Aorta (tissue), 5 donors: ENCODE data around the gene TAC1. TPM values are rescaled to one million over a fixed set of nuclear protein-coding genes. Genes with fewer than 3 reads are reported as not detected.

ENCODE experiments used
- ATAC-seq: fragments of 200-7000 bp; cut with Tn5 transposase; one replicate; pipeline ENCODE4 v1.9.1; 2022; ENCODE audit warnings: moderate library complexity; ENCODE audit not compliant: low FRiP score
- DNase-seq, 2 donors: peaks; one replicate each; pipeline ENCODE4 v3.0.0-alpha.2; 2020
- H3K27ac ChIP-seq, 2 donors: one replicate each; pipeline ENCODE4 v1.5.1; 2013; ENCODE audit warnings: low read length in 2 of 2, mild to moderate bottlenecking in 2 of 2, moderate library complexity in 2 of 2, control low read depth in 1 of 2, inconsistent platforms in 1 of 2, low read depth in 1 of 2
- H3K27me3 ChIP-seq, 2 donors: one replicate each; pipeline ENCODE4 v1.6.1; 2013; ENCODE audit warnings: control low read depth in 1 of 2, low read length in 1 of 2, mild to moderate bottlenecking in 1 of 2, moderate library complexity in 1 of 2; ENCODE audit not compliant: insufficient read depth in 2 of 2, control insufficient read depth in 1 of 2
- H3K36me3 ChIP-seq, 2 donors: one replicate each; pipeline ENCODE4 v1.6.1; 2013; ENCODE audit warnings: control low read depth in 1 of 2, low read length in 1 of 2, mild to moderate bottlenecking in 1 of 2; ENCODE audit not compliant: insufficient read depth in 2 of 2, control insufficient read depth in 1 of 2
- H3K4me1 ChIP-seq, 2 donors: one replicate each; pipeline ENCODE4 v1.6.1; 2013; ENCODE audit warnings: low read length in 2 of 2, control low read depth in 1 of 2, mild to moderate bottlenecking in 1 of 2, moderate library complexity in 1 of 2; ENCODE audit not compliant: insufficient read depth in 2 of 2, control insufficient read depth in 1 of 2
- H3K4me3 ChIP-seq, 2 donors: one replicate each; pipeline ENCODE4 v1.5.1; 2013; ENCODE audit warnings: low read length in 2 of 2, control low read depth in 1 of 2, mild to moderate bottlenecking in 1 of 2
- H3K9me3 ChIP-seq: one replicate; pipeline ENCODE4 v1.6.1; 2013; ENCODE audit warnings: mild to moderate bottlenecking, low read length; ENCODE audit not compliant: control insufficient read depth
- WGBS, 2 donors: extraction: QIAGEN DNeasy Blood & Tissue Kit; methylation state at CpG; one replicate each; pipeline ENCODE4 v1.1.7; 2013; 5-methylcytosine and 5-hydroxymethylcytosine counted together
- intact Hi-C, 2 donors: fragments of 100-400 bp; cut with DNase I; formaldehyde crosslinking; loops; one replicate each; pipeline versions ENCODE4 v1.14.2 to v1.15.0; 2022
- long read RNA-seq, 2 donors: library from polyadenylated mRNA; unstranded; transcript quantifications; one replicate each; pipeline ENCODE4 v2.0.0, GENCODE V29; 2020 to 2021
- polyA plus RNA-seq, 2 donors: library from polyadenylated mRNA; stranded (reverse); fragments of 200-250 nt; gene quantifications; one replicate each; pipeline ENCODE4 v1.2.3, GENCODE V29; 2013
- total RNA-seq, 2 donors: library from RNA; stranded (reverse); fragmentation: NEBNext Ultra II Directional; extraction: Animal tissue kit (Norgen Biotek cat#: 25700); gene quantifications; one replicate each; pipeline ENCODE4 v1.2.1, GENCODE V29; 2021
- donor health status: healthy with polysubstance abuse.
- donor health status: Bipolar disorder and iron deficiency.
- donor health status: DM: no; HTN: no; CAD: no.
- donor health status: DM: no; HTN: no; CAD: no.
- donor health status: DM: yes; HTN: yes; CAD: no.

Gene TAC1, protein sequence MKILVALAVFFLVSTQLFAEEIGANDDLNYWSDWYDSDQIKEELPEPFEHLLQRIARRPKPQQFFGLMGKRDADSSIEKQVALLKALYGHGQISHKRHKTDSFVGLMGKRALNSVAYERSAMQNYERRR
- 1 to 10 TPM in 1 of 2 donors, not detected in 1; 1.2 TPM for total RNA-seq
- 1 to 10 TPM in 1 of 2 donors, not detected in 1; 1.0 TPM for polyA plus RNA-seq
- long read RNA-seq, donor 1: 0 reads
- long read RNA-seq, donor 2: 0 reads

DNA sequence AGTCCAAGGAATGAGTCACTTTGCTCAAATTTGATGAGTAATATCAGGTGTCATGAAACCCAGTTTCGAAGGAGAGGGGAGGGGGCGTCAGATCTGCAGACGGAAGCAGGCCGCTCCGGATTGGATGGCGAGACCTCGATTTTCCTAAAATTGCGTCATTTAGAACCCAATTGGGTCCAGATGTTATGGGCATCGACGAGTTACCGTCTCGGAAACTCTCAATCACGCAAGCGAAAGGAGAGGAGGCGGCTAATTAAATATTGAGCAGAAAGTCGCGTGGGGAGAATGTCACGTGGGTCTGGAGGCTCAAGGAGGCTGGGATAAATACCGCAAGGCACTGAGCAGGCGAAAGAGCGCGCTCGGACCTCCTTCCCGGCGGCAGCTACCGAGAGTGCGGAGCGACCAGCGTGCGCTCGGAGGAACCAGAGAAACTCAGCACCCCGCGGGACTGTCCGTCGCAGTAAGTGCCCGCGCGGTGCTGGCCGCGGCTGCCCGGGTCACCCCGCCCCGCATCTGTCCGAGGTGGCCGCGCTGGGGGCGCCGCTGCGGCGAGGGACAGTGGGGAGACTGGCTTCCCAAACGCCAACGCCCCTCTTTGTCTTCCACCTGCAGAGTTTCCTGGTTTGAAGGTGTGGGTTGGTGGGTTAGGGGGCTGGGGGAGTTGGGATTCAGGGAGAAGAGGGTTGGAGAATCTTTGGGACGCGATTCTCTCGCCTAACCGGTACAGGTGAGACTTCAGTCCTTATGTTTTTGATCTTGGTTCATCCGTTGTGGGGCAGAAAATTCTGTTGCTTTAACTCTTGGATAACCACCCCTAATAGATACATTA lies at the start of gene TAC1:
Gene TAC1 (plus strand): TSS at position 351 of the 829 bp plus-strand sequence. CDS start 527 bp downstream, outside the sequence.
- WGBS, 2 donors: 1 to 2% methylated on average over 57 of the region's 57 CpGs
- H3K36me3 ChIP-seq: no peaks in the 10 kb centered on the region
- peak in 1 of 2 donors; percentile 43 for DNase-seq
- no peak within 1 kb of the TSS for H3K27ac ChIP-seq
- no peaks in the 10 kb centered on the region for H3K9me3 ChIP-seq
- H3K27me3 ChIP-seq: no peaks in the 10 kb centered on the region
- intact Hi-C loops: loop anchor here in 1 of 2 donors (2.0 kb wide), 1 partner anchor 53 kb away; no protein-coding TSS in a partner anchor
- peak; percentile 49 for ATAC-seq
- H3K4me3 ChIP-seq: peak within 1 kb of the TSS; percentile 11
- H3K4me1 ChIP-seq: no peaks in the 10 kb centered on the region

DNA sequence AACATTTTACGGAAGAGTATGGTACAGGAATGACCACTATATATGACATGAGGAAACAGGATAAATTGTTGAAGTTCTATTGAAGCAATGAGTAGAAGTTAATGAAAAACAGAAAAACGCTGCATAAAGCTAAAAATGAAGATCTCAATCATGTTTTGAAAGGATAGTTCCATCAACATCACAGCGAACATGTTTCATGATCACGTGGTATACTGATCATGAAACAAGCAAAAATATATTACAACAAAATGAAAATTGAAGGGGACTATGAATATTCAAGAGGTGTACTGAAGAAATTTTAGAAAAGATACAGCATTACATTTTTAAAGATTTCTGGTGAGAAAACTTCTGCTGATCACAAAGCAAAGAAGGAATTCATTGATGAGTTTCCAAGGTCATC lies 45.9 kb upstream of the TAC1 start:
- ATAC-seq (no peak), DNase-seq (no peak)
- intact Hi-C loops: no loop called here
- no peaks in the 10 kb centered on the region for H3K9me3 ChIP-seq
- H3K36me3 ChIP-seq: no peaks in the 10 kb centered on the region
- H3K4me1 ChIP-seq: no peaks in the 10 kb centered on the region
- no peak overlapping the region for H3K4me3 ChIP-seq
- 75 to 76% methylated on average over 4 of the region's 4 CpGs for WGBS, 2 donors
- no peaks in the 10 kb centered on the region for H3K27me3 ChIP-seq
- H3K27ac ChIP-seq: no peak overlapping the region

DNA sequence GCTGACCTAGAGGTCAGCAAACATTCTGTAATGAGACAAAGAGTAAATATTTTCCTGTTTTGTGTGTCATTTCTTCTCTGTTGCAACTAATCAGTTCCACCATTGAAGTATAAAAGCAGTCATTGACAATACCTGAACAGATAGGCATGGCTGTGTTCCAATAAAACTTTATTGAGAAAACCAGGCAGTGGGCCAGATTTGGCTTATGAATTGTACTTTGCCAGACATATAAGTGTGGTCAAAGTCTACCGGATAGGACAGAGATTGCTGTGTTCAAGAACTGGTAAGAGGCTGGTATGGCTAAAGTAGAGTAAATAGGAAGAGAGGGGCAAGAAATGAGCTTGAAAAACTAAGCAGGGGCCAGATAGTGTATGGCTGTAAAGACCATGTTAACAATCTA lies 38.3 kb upstream of the TAC1 start:
- H3K27me3 ChIP-seq: no peaks in the 10 kb centered on the region
- H3K36me3 ChIP-seq: no peaks in the 10 kb centered on the region
- no peaks in the 10 kb centered on the region for H3K9me3 ChIP-seq
- DNase-seq (no peak), ATAC-seq (no peak)
- intact Hi-C loops: no loop called here
- H3K4me3 ChIP-seq: no peak overlapping the region
- H3K4me1 ChIP-seq: no peaks in the 10 kb centered on the region
- no peak overlapping the region for H3K27ac ChIP-seq
- WGBS, 2 donors: 79 to 85% methylated on average over 1 of the region's 1 CpG

DNA sequence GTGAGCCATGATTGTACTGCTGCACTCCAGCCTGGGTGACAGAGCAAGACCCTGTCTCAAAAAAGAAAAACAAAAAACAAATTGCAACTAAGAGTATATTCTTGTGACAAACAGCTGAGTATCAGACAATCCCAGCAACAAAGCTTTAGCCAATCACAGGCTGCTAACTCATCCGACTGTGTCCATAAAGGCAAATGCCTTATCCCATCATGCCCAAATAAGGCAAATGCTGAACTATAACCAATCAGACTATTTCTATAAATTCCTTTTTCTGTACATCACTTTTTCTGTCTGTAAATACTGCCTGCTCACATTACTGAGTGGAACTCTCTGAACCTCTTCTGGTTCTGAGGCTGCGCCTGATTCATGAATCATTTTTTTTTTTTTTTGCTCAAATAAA lies 37.5 kb upstream of the TAC1 start:
- H3K4me3 ChIP-seq: no peak overlapping the region
- no peaks in the 10 kb centered on the region for H3K9me3 ChIP-seq
- 78 to 80% methylated on average over 2 of the region's 2 CpGs for WGBS, 2 donors
- H3K27me3 ChIP-seq: no peaks in the 10 kb centered on the region
- H3K27ac ChIP-seq: no peak overlapping the region
- ATAC-seq (no peak), DNase-seq (no peak)
- H3K4me1 ChIP-seq: no peaks in the 10 kb centered on the region
- no peaks in the 10 kb centered on the region for H3K36me3 ChIP-seq
- intact Hi-C loops: no loop called here

DNA sequence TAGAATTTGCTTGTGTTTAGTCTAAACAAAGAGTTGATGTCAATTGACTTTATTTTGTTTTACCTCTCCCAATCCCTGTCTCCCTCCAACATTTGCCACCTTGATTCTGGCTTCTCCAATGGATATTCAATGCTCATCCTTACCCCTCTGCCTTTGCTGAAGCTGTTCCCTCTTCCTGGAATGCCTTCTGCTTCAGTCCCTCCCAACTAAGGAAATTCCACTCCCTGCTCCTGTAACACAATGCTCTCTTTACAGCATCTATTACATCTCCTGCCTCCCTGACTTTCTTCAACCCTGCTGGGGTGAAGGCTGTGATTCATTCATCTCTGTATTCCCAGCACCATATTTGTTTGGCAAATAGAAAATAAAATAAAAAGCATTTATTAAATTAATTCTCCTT lies 34.5 kb upstream of the TAC1 start:
- no peak for ATAC-seq
- no peak for DNase-seq
- Histone ChIP-seq H3K27me3 (no peaks in the 10 kb centered on the region), H3K27ac (no peak overlapping the region), H3K4me1 (no peaks in the 10 kb centered on the region), H3K9me3 (no peaks in the 10 kb centered on the region), H3K36me3 (no peaks in the 10 kb centered on the region), H3K4me3 (no peak overlapping the region)
- intact Hi-C loops: no loop called here

DNA sequence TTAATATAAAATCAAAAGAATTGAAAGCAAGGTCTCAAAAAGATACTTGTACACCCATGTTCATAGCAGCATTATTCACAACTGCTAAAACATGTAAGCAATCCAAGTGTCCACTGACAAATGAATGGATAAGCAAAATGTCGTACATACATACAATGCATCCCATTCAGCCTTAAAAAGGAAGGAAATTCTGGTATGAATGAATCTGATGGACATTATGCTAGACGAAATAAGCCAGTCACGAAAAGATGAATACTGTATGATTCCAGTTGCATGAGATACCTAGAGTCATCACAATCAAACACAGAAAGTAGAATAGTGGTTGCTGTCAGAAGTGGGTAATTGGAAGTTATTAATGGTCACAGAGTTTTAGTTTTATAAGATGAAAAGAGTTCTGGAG lies 9.5 kb upstream of the TAC1 start:
- Histone ChIP-seq H3K4me1 (no peaks in the 10 kb centered on the region), H3K4me3 (no peak overlapping the region), H3K36me3 (no peaks in the 10 kb centered on the region), H3K27ac (no peak overlapping the region), H3K9me3 (no peaks in the 10 kb centered on the region), H3K27me3 (no peaks in the 10 kb centered on the region)
- intact Hi-C loops: no loop called here
- 79 to 80% methylated on average over 3 of the region's 3 CpGs for WGBS, 2 donors
- DNase-seq: no peak
- ATAC-seq: no peak

DNA sequence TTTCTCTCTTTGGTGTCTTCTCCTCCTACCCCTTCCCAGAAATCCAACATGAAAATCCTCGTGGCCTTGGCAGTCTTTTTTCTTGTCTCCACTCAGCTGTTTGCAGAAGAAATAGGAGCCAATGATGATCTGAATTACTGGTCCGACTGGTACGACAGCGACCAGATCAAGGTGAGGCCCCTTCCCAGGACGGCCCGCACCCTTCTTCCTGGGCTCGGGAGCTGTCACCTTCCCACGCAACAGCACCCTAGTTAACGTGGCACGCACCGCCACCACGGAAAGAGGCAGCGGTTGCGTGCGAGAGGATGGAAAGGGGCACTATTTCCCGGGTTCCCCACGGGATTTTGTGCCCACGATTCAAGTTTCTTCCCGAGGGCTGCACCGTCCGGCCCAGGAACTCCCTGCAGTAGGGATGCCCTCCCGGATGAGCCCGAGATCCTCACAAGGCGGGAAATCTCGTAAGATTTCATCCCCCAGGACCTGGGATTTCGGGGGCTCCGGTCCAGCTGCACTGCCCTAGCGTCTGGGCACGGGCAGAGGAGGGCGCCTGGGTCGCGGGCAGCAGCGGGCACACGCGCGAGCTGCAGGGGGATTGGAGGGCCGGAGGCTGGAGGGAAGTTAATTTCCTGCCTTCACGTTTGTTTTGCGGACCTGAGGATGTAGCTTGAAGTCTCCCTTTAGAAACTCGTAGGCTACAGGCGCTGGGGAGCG lies 834 bp downstream of the TAC1 start:
- H3K4me1 ChIP-seq: no peaks in the 10 kb centered on the region
- no peak overlapping the region for H3K4me3 ChIP-seq
- no peaks in the 10 kb centered on the region for H3K9me3 ChIP-seq
- WGBS, 2 donors: 2% methylated on average over 42 of the region's 42 CpGs
- DNase-seq (peak; percentile 17 to 63), ATAC-seq (peak; percentile 19)
- H3K36me3 ChIP-seq: no peaks in the 10 kb centered on the region
- intact Hi-C loops: no loop called here
- no peak overlapping the region for H3K27ac ChIP-seq
- no peaks in the 10 kb centered on the region for H3K27me3 ChIP-seq

DNA sequence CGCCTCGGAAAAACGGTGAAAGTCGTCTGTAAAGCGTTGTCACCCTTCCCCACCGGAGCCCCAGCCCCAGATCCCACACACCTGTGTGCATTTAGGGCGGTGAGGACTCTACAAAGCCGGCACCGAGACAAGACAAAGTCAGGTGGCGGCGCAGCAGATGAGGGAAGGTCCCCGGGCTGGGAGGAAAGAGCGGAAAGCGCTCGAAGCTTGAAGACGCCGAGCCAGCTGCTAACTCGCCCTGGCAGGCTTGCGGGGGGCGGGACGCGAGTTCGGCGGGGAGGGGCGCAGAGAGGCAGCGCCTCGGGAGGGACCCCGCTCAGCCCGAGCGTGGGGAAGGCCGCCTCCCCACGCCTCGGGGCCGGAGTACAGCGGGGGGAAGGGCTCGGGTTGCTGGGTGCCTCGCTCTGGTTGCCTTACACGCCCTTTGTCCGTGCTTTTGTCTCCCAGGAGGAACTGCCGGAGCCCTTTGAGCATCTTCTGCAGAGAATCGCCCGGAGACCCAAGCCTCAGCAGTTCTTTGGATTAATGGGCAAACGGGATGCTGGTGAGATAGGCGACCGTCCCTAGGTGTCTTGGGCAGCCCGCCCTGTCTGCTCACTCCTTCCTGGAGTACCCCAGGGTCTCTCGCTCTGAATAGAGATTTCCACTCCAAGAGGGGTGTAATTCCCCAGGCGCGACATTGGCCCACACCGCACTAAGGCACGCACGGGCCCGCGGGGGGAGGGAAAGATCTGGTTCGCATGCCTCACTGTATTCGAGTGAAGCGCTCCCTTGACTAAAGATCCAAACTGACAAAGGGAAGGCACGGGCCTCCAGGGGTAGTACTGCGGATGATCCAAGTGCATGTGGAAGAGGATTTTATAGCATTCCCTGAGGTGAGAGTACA lies 1.6 kb downstream of the TAC1 start:
- Histone ChIP-seq H3K4me3 (no peak overlapping the region), H3K9me3 (no peaks in the 10 kb centered on the region), H3K27ac (no peak overlapping the region), H3K27me3 (no peaks in the 10 kb centered on the region), H3K36me3 (no peaks in the 10 kb centered on the region), H3K4me1 (no peaks in the 10 kb centered on the region)
- WGBS, 2 donors: 0 to 1% methylated on average over 54 to 59 of the region's 59 CpGs
- DNase-seq (peak; percentile 20 to 73), ATAC-seq (peak; percentile 53)
- intact Hi-C loops: no loop called here
